RWPE1 (cell line): ENCODE measurements around the gene USP7.

Experiments used
- CTCF ChIA-PET: fragments of 350-600 bp; sonication (Branson Sonifier 250); formaldehyde crosslinking; extraction: SDS; loops from one replicate; lab custom pipeline; 2021; lab: Yijun Ruan, JAX
- POLR2A ChIA-PET: fragments of 400-600 bp; formaldehyde crosslinking; extraction: SDS; loops from one replicate; lab custom pipeline; 2020; ENCODE audit warnings: antibody characterized with exemption; ENCODE audit not compliant: low non-redundant PET; lab: Yijun Ruan, JAX
- DNase-seq: peaks from one replicate; pipeline ENCODE4 v3.0.0; 2012; ENCODE audit warnings: low spot score
- H3K27ac ChIP-seq: fragments of 450-650 bp; 2 replicates; pipeline ENCODE4 v1.5.1; 2017
- TF ChIP-seq, protein P1 (sequence below): fragments of 450-650 bp; conservative IDR thresholded peaks from 2 replicates; pipeline ENCODE4 v1.5.1; 2017; ENCODE audit warnings: low read depth, mild to moderate bottlenecking

Gene USP7

DNA sequence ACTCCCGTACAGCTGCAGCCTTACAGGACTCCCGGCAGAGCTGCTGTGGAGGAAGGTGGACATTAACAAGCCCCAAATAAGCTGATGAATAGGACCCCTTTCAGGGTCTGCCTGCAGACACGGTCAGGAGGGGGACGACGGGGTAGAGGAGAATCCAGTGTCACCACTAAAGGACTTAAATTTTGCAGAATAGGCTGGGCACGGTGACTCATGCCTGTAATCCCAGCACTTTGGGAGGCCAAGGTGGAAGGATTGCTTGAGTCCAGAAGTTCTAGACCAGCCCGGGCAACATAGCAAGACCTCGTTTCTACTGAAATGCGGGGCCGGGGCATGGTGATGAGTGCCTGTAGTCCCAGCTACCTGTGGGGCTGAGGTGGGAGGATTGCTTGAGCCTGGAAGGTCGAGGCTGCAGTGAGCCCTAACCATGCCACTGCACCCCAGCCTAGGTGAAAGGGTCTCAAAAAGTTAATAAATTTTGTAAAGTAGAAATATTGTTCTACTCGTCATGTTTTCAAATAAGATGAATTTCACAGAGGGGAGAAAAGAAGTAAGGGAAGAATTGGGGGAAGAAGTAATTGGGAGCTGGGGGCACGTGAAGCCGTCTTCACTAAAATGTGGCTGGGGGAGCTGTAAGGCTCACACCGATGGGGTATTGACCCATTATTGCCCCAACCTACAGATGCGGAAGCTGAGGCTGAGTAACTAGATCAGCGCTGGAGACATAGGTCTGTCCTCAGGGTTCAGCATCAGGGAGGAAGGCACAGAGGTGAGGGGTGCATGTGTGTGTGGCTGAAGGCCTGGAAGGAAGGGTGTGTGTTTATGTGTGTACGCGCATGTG lies 76.9 kb downstream of the USP7 start:
- ChIA-PET CTCF (no interaction called here), POLR2A (no interaction called here)
- no peak for DNase-seq
- H3K27ac ChIP-seq = peak overlapping the region; percentile 67
- TF ChIP-seq, protein P1, sequence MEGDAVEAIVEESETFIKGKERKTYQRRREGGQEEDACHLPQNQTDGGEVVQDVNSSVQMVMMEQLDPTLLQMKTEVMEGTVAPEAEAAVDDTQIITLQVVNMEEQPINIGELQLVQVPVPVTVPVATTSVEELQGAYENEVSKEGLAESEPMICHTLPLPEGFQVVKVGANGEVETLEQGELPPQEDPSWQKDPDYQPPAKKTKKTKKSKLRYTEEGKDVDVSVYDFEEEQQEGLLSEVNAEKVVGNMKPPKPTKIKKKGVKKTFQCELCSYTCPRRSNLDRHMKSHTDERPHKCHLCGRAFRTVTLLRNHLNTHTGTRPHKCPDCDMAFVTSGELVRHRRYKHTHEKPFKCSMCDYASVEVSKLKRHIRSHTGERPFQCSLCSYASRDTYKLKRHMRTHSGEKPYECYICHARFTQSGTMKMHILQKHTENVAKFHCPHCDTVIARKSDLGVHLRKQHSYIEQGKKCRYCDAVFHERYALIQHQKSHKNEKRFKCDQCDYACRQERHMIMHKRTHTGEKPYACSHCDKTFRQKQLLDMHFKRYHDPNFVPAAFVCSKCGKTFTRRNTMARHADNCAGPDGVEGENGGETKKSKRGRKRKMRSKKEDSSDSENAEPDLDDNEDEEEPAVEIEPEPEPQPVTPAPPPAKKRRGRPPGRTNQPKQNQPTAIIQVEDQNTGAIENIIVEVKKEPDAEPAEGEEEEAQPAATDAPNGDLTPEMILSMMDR = no peak

- CTCF ChIA-PET = interaction anchor here (0.8 kb wide), 1 partner anchor 39 kb away, joined by 3 read pairs; no protein-coding TSS in a partner anchor
- POLR2A ChIA-PET = no interaction called here
- DNase-seq = no peak
- peak overlapping the region; percentile 67 for H3K27ac ChIP-seq
- TF ChIP-seq, protein P1 = no peak
These were observed 77.8 kb downstream of the USP7 start for GRCh38 chr16:8885674-8886592.

DNA sequence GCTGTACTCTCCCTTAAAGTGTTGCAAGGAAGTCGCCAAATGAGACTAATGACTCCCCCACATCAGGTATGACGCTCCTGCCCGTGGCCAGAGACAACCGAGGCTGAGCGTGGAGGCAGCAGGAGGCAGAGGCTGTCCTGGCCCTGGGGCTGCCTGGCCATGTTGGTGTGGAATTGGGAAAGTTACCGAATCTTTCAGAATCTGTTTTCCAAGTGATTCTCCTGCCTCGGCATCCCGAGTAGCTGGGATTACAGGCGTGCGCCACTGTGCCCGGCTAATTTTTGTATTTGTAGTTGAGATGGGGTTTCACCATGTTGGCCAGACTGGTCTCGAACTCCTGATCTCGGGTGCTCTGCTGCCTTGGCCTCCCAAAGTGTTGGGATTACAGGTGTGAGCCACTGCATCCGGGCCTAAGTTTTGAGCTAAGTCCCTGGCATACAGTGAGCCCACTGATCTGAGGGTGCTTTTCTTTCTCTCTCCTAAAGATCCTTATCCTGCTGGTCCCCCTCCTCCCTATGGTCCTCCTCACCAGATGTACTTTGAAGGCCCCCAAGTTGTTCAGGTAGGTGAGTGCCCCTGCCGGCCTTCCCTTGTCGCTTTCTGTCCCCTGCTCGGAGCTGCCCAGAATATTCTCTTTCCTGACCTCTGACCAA lies 80.9 kb downstream of the USP7 start:
- POLR2A ChIA-PET = no interaction called here
- CTCF ChIA-PET = no interaction called here
- TF ChIP-seq, protein P1 = no peak
- no peak for DNase-seq
- H3K27ac ChIP-seq = no peak overlapping the region

GRCh38 chr16:8882041-8882617 lies 81.6 kb downstream of the USP7 start, which contains the start of gene LITAFD:
LITAFD (plus strand) TSS chr16:8882351; CDS start chr16:8884356, 2,005 bp downstream.
- H3K27ac ChIP-seq = no peak within 1 kb of the TSS

GRCh38 chr16:8880839-8881510 lies 82.7 kb downstream of the USP7 start:
- ChIA-PET CTCF (interaction anchor here (0.6 to 1.7 kb wide), 13 partner anchors 7 to 218 kb away, joined by 3 to 9 read pairs (median 5); partner anchors contain the start of gene CARHSP1), POLR2A (interaction anchor here (3.1 kb wide), 1 partner anchor 12 kb away, joined by 14 read pairs; the partner anchor contains the start of gene CARHSP1)
- H3K27ac ChIP-seq = no peak overlapping the region
- TF ChIP-seq, protein P1 = no peak
- no peak for DNase-seq

More at GRCh38 chr16:8882041-8882617, 81.6 kb downstream of the USP7 start, which contains the start of gene LITAFD:
- POLR2A ChIA-PET = no interaction called here
- TF ChIP-seq, protein P1 = no peak
- DNase-seq = no peak
- CTCF ChIA-PET = interaction anchor here (0.6 kb wide), 1 partner anchor 24 kb away, joined by 3 read pairs; no protein-coding TSS in a partner anchor
